Karpas-422 (cell line): Measurements from ENCODE around the gene NBPF1. TPM values are rescaled to one million over a fixed set of nuclear protein-coding genes. Genes with fewer than 3 reads are reported as not detected.
"Not testable (repeated sequence)": the region's sequence is repeated elsewhere in the genome, so short reads cannot be mapped to it uniquely, and the experiment has no call there.

ENCODE experiments used
- DNase-seq: peaks from one replicate; pipeline ENCODE4 v3.0.0-alpha.2; 2015
- H2AFZ ChIP-seq: fragments of 200-600 bp; sonication (generic); 2 replicates; pipeline ENCODE4 v1.6.1; 2014; ENCODE audit warnings: antibody characterized with exemption, low read length, mixed read lengths
- H3K27ac ChIP-seq: fragments of 200-600 bp; sonication (generic); 2 replicates; pipeline ENCODE4 v1.5.1; 2014; ENCODE audit warnings: mild to moderate bottlenecking, low read length, moderate library complexity
- H3K27me3 ChIP-seq: fragments of 200-600 bp; sonication (generic); 2 replicates; pipeline ENCODE4 v1.6.1; 2014; ENCODE audit warnings: low read length, mixed read lengths
- H3K36me3 ChIP-seq: fragments of 200-600 bp; sonication (generic); 2 replicates; pipeline ENCODE4 v1.6.1; 2014; ENCODE audit warnings: low read length, mixed read lengths; ENCODE audit not compliant: insufficient read depth
- H3K4me1 ChIP-seq: fragments of 200-600 bp; sonication (generic); 2 replicates; pipeline ENCODE4 v1.6.1; 2014; ENCODE audit warnings: mild to moderate bottlenecking, low read length, mixed read lengths
- H3K4me2 ChIP-seq: fragments of 200-600 bp; sonication (generic); 2 replicates; pipeline ENCODE4 v1.6.1; 2014; ENCODE audit warnings: low read length, low read depth, mild to moderate bottlenecking; ENCODE audit not compliant: poor library complexity, severe bottlenecking
- H3K4me3 ChIP-seq: fragments of 200-600 bp; sonication (generic); 2 replicates; pipeline ENCODE4 v1.5.1; 2014; ENCODE audit warnings: mild to moderate bottlenecking, antibody characterized with exemption, low read length, mixed read lengths
- H3K79me2 ChIP-seq: fragments of 200-600 bp; sonication (generic); 2 replicates; pipeline ENCODE4 v1.6.1; 2014; ENCODE audit warnings: mild to moderate bottlenecking, low read length, mixed read lengths
- H3K9ac ChIP-seq: fragments of 200-600 bp; sonication (generic); 2 replicates; pipeline ENCODE4 v1.6.0; 2014; ENCODE audit warnings: low read length
- H3K9me2 ChIP-seq: fragments of 200-600 bp; sonication (generic), shearing (Covaris generic); replicated peaks from 2 replicates; pipeline ENCODE4 v1.6.0; 2014; ENCODE audit warnings: mild to moderate bottlenecking, low read length, moderate library complexity; ENCODE audit not compliant: insufficient read depth
- H3K9me3 ChIP-seq: fragments of 300-700, 200-600 bp; sonication (generic); 2 replicates; pipeline ENCODE4 v1.6.1; 2014; ENCODE audit warnings: low read length, mixed read lengths
- H4K20me1 ChIP-seq: fragments of 200-600 bp; sonication (generic); 2 replicates; pipeline ENCODE4 v1.6.1; 2014; ENCODE audit warnings: mild to moderate bottlenecking, antibody characterized with exemption, low read length, low read depth; ENCODE audit not compliant: insufficient read depth
- total RNA-seq: library from RNA; depleted of rRNA; stranded (reverse); fragments of >200 nt; shearing (Covaris generic); gene quantifications from 2 replicates; pipeline ENCODE4 v1.2.3, GENCODE V29; 2014; ENCODE audit warnings: low replicate concordance

Gene NBPF1
- total RNA-seq, 1 experiment from 2014 or later = 18.4 TPM

DNA sequence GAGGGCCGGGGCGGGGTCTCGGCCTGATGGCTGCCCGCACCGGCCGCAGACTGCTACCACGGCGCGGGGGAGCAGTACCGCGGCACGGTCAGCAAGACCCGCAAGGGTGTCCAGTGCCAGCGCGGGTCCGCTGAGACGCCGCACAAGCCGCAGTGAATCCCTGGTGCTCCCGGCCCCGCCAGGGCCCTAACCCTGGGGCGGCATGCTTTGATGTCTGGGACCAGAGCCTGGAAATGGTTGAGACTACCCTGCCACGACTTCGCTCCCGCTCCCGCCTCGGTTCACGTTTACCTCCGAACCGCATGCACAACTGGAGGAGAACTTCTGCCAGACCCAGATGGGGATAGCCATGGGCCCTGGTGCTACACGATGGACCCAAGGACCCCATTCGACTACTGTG, 34.9 kb upstream of the NBPF1 start:
- H3K9me2 ChIP-seq, H2AFZ ChIP-seq, H3K27me3 ChIP-seq, H3K9ac ChIP-seq, H3K4me3 ChIP-seq, H3K27ac ChIP-seq, H3K9me3 ChIP-seq, H3K36me3 ChIP-seq, H4K20me1 ChIP-seq, DNase-seq, H3K4me2 ChIP-seq: not testable (repeated sequence)
- peaks cover 21% of the 10 kb centered on the region for H3K4me1 ChIP-seq
- H3K79me2 ChIP-seq = peaks cover 13% of the 10 kb centered on the region

- H3K27me3 ChIP-seq, H3K4me3 ChIP-seq: not testable (repeated sequence)
- peaks cover 20% of the 10 kb centered on the region for H3K79me2 ChIP-seq
These were observed 34.1 kb upstream of the NBPF1 start for GRCh38 chr1:16647179-16648176.

GRCh38 chr1:16646716-16647115, 33.4 kb upstream of the NBPF1 start:
- H2AFZ ChIP-seq, H4K20me1 ChIP-seq, H3K9me3 ChIP-seq, H3K27me3 ChIP-seq, H3K9me2 ChIP-seq, DNase-seq, H3K27ac ChIP-seq, H3K4me3 ChIP-seq, H3K36me3 ChIP-seq, H3K9ac ChIP-seq, H3K4me2 ChIP-seq: not testable (repeated sequence)
- H3K4me1 ChIP-seq = peaks cover 33% of the 10 kb centered on the region
- H3K79me2 ChIP-seq = peaks cover 28% of the 10 kb centered on the region

More at GRCh38 chr1:16647179-16648176, 34.1 kb upstream of the NBPF1 start:
- H3K9me3 ChIP-seq, H3K36me3 ChIP-seq, H4K20me1 ChIP-seq, DNase-seq, H3K27ac ChIP-seq, H3K9ac ChIP-seq, H2AFZ ChIP-seq, H3K4me2 ChIP-seq, H3K9me2 ChIP-seq: not testable (repeated sequence)
- peaks cover 28% of the 10 kb centered on the region for H3K4me1 ChIP-seq

DNA sequence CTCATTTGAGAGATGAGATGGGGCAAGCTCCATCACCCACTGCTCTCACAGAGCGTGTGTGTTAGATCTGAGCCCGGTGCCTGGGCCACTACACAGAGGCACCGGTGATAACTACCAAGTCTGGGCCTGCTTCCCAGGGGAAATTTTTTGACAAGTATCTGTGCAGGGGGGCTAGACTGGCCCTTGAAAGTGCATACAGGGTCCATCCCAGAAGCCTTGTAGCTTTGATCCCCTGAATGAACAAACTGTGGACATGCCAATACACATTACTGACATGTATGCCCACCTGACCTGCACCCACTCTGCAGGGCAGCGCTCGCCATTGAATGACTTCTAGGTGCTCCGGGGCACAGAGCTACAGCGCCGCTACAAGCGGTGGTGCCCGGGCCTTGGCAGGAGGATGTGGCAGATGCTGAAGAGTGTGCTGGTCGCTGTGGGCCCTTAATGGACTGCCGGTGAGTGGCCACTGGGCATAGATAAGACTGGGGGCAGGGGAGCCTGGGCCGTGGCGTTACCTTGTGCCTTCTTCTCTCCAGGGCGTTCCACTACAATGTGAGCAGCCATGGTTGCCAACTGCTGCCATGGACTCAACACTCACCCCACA, 32.8 kb upstream of the NBPF1 start:
- not testable (repeated sequence) for H3K9ac ChIP-seq
- H3K79me2 ChIP-seq = peaks cover 33% of the 10 kb centered on the region

DNA sequence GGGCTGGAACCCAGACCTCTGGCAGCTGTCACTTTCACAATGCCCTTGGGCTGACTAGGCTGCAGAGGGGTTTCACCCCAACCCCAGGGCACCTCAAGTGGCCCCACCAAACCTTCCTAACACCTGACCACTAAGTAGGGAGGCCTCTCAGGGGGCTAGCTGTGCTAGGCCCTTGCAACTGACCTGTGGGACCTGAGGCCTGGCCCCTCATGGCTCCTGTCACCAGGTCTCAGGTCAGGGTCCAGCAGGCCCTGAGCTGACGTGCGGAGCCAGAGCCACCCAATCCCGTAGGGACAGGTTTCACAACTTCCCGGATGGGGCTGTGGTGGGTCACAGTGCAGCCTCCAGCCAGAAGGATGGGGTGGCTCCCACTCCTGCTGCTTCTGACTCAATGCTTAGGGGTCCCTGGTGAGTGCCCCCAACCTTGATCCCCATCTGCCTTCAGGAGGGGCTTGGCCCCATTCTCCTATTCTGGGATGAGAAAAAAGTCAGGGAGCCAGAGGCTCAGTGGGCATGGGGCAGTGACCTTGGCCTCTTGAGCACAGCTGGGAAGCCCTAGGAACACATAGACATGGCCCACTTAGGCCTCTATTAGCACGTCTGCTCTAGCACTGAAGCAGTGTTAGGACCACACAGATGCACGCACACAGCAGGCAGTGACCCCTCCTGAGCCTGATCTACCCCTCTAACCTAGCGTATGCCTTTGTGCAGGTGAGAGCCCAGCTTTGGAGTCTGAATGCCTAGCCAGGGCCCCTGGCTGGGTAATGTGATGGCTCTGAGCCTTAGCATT, 32.1 kb upstream of the NBPF1 start:
- not testable (repeated sequence) for H3K9me2 ChIP-seq, H3K9me3 ChIP-seq, H3K36me3 ChIP-seq, H3K27me3 ChIP-seq, H4K20me1 ChIP-seq, H2AFZ ChIP-seq
- peak overlapping the region; percentile 75 for H3K9ac ChIP-seq
- H3K4me2 ChIP-seq = peak overlapping the region; percentile 89
- peak; percentile 71 for DNase-seq
- H3K4me3 ChIP-seq = peak overlapping the region; percentile 82
- peak overlapping the region; percentile 63 for H3K27ac ChIP-seq
- H3K79me2 ChIP-seq = peaks cover 40% of the 10 kb centered on the region
- H3K4me1 ChIP-seq = peaks cover 29% of the 10 kb centered on the region

More for the DNA sequence above, 32.8 kb upstream of the NBPF1 start:
- not testable (repeated sequence) for DNase-seq, H3K27ac ChIP-seq, H2AFZ ChIP-seq, H3K4me2 ChIP-seq, H3K27me3 ChIP-seq, H3K9me3 ChIP-seq, H3K36me3 ChIP-seq, H3K9me2 ChIP-seq, H3K4me3 ChIP-seq, H4K20me1 ChIP-seq
- H3K4me1 ChIP-seq = peaks cover 29% of the 10 kb centered on the region

- H3K9me3 ChIP-seq, H3K9me2 ChIP-seq, H3K27me3 ChIP-seq, H4K20me1 ChIP-seq, H3K36me3 ChIP-seq: not testable (repeated sequence)
- peak overlapping the region; percentile 82 for H3K4me3 ChIP-seq
- H2AFZ ChIP-seq = peak overlapping the region; percentile 65
- peak; percentile 99 for DNase-seq
- H3K27ac ChIP-seq = peak overlapping the region; percentile 63
- peak overlapping the region; percentile 89 for H3K4me2 ChIP-seq
- H3K9ac ChIP-seq = peak overlapping the region; percentile 75
- peaks cover 48% of the 10 kb centered on the region for H3K79me2 ChIP-seq
- H3K4me1 ChIP-seq = peaks cover 29% of the 10 kb centered on the region
These were observed 31.3 kb upstream of the NBPF1 start for GRCh38 chr1:16644482-16645270.

- Histone ChIP-seq H3K4me3 (peak overlapping the region; percentile 82), H3K9me2 (no peaks in the 10 kb centered on the region), H3K9me3 (no peaks in the 10 kb centered on the region), H3K9ac (peak overlapping the region; percentile 75), H3K27me3 (no peaks in the 10 kb centered on the region), H3K4me2 (peak overlapping the region; percentile 89), H3K4me1 (peaks cover 29% of the 10 kb centered on the region), H3K36me3 (no peaks in the 10 kb centered on the region), H2AFZ (peak overlapping the region; percentile 65), H3K79me2 (peaks cover 53% of the 10 kb centered on the region), H4K20me1 (peaks cover 4% of the 10 kb centered on the region; the same call in 1 of the 2 replicates), H3K27ac (peak overlapping the region; percentile 24; the same call in 1 of the 2 replicates)
- DNase-seq = no peak
These were observed 30.8 kb upstream of the NBPF1 start for GRCh38 chr1:16644193-16644481.
